Activated CD8-positive, alpha-beta T cell treated with anti-CD3 and anti-CD28 coated beads for 36 hours (primary cell): ENCODE measurements around the gene NCBP2. TPM values are rescaled to one million over a fixed set of nuclear protein-coding genes. Genes with fewer than 3 reads are reported as not detected.

Experiments used
- ATAC-seq: fragments of 200-7000 bp; cut with Tn5 transposase; one replicate; pipeline ENCODE4 v1.10.0; 2021; ENCODE audit warnings: mild to moderate bottlenecking, moderate library complexity
- CTCF ChIA-PET: fragments of 350-600 bp; sonication (Branson Sonifier 250); formaldehyde crosslinking; loops from one replicate; lab custom pipeline; 2021; ENCODE audit warnings: antibody characterized with exemption; lab: Charles Lee
- POLR2A ChIA-PET: fragments of 350-600 bp; sonication (Branson Sonifier 250); formaldehyde crosslinking; loops from one replicate; lab custom pipeline; 2021; ENCODE audit warnings: antibody characterized with exemption; lab: Charles Lee
- DNase-seq: peaks from one replicate; pipeline ENCODE4 v3.0.0-alpha.2; 2020
- H3K27ac Mint-ChIP-seq: one replicate; pipeline ENCODE4 v1.8.0; 2021; ENCODE audit warnings: mild to moderate bottlenecking, mixed read lengths
- H3K27me3 Mint-ChIP-seq: one replicate; pipeline ENCODE4 v1.8.0; 2021; ENCODE audit warnings: mixed read lengths
- H3K36me3 Mint-ChIP-seq: one replicate; pipeline ENCODE4 v1.8.0; 2021; ENCODE audit warnings: low read depth, mixed read lengths
- H3K4me1 Mint-ChIP-seq: one replicate; pipeline ENCODE4 v1.8.0; 2021; ENCODE audit warnings: low read depth, mixed read lengths
- H3K4me3 Mint-ChIP-seq: one replicate; pipeline ENCODE4 v1.8.0; 2021; ENCODE audit warnings: mild to moderate bottlenecking, moderate library complexity, mixed read lengths
- H3K9me3 Mint-ChIP-seq: one replicate; pipeline ENCODE4 v1.8.0; 2021; ENCODE audit warnings: mixed read lengths
- CTCF ChIP-seq: fragments of 200-600 bp; IDR thresholded peaks from one replicate; pipeline ENCODE4 v1.8.0; 2022; ENCODE audit warnings: antibody characterized with exemption, mild to moderate bottlenecking
- intact Hi-C: fragments of 100-400 bp; cut with micrococcal nuclease; formaldehyde crosslinking; loops from one replicate; pipeline ENCODE4 v1.10.0; 2022
- total RNA-seq, 2 experiments: library from RNA; stranded (reverse); gene quantifications; one replicate each; pipeline ENCODE4 v1.2.3, GENCODE V29; 2021

Gene NCBP2
- total RNA-seq, 2 experiments from 2014 or later = 107 to 111 TPM

GRCh38 chr3:196962108-196962929 lies 20.0 kb upstream of the NCBP2 start:
- H3K36me3 Mint-ChIP-seq = no peaks in the 10 kb centered on the region
- H3K4me1 Mint-ChIP-seq = no peaks in the 10 kb centered on the region
- no peaks in the 10 kb centered on the region for H3K9me3 Mint-ChIP-seq
- intact Hi-C loops = no loop called here
- H3K4me3 Mint-ChIP-seq = no peak overlapping the region
- POLR2A ChIA-PET = no interaction called here
- no peak overlapping the region for H3K27ac Mint-ChIP-seq
- H3K27me3 Mint-ChIP-seq = peaks cover 2% of the 10 kb centered on the region
- DNase-seq = no peak
- ATAC-seq = no peak
- TF ChIP-seq CTCF = no peak
- CTCF ChIA-PET = no interaction called here

- Mint-ChIP-seq H3K4me1 (no peaks in the 10 kb centered on the region), H3K36me3 (no peaks in the 10 kb centered on the region), H3K27ac (no peak overlapping the region), H3K4me3 (no peak overlapping the region), H3K9me3 (peaks cover 2% of the 10 kb centered on the region), H3K27me3 (peaks cover 2% of the 10 kb centered on the region)
- CTCF ChIA-PET = interaction anchor here (1.0 to 1.3 kb wide), 2 partner anchors 15 to 75 kb away, joined by 3 read pairs; partner anchors contain the start of gene MELTF
- POLR2A ChIA-PET = interaction anchor here (0.7 to 1.2 kb wide), 2 partner anchors 12 to 337 kb away, joined by 3 to 4 read pairs; partner anchors contain the start of gene NCBP2
- TF ChIP-seq CTCF = no peak
- ATAC-seq = no peak
- no peak for DNase-seq
- intact Hi-C loops = no loop called here
These were observed 12.5 kb upstream of the NCBP2 start for GRCh38 chr3:196954832-196955231.

GRCh38 chr3:196951371-196951770 lies 9.0 kb upstream of the NCBP2 start:
- DNase-seq (no peak), ATAC-seq (no peak)
- peaks cover under 1% of the 10 kb centered on the region for H3K27me3 Mint-ChIP-seq
- no peak overlapping the region for H3K4me3 Mint-ChIP-seq
- intact Hi-C loops = no loop called here
- peaks cover under 1% of the 10 kb centered on the region for H3K9me3 Mint-ChIP-seq
- CTCF ChIA-PET = interaction anchor here (0.8 to 2.3 kb wide), 3 partner anchors 9 to 114 kb away, joined by 3 to 6 read pairs (median 5); partner anchors contain the start of genes NCBP2 and PIGZ
- no peak for TF ChIP-seq CTCF
- POLR2A ChIA-PET = interaction anchor here (0.7 kb wide), 1 partner anchor 15 kb away, joined by 3 read pairs; no protein-coding TSS in a partner anchor
- H3K27ac Mint-ChIP-seq = no peak overlapping the region
- no peaks in the 10 kb centered on the region for H3K4me1 Mint-ChIP-seq
- no peaks in the 10 kb centered on the region for H3K36me3 Mint-ChIP-seq

GRCh38 chr3:196949750-196950149 lies 7.4 kb upstream of the NCBP2 start:
- intact Hi-C loops = loop anchor here (10.0 kb wide), 1 partner anchor 115 kb away; no protein-coding TSS in a partner anchor
- DNase-seq (no peak), ATAC-seq (no peak)
- no peak overlapping the region for H3K4me3 Mint-ChIP-seq
- H3K36me3 Mint-ChIP-seq = no peaks in the 10 kb centered on the region
- ChIA-PET CTCF (interaction anchor here (1.3 kb wide), 1 partner anchor 80 kb away, joined by 3 read pairs; no protein-coding TSS in a partner anchor), POLR2A (no interaction called here)
- no peak overlapping the region for H3K27ac Mint-ChIP-seq
- no peak for TF ChIP-seq CTCF
- H3K4me1 Mint-ChIP-seq = peaks cover 3% of the 10 kb centered on the region
- no peaks in the 10 kb centered on the region for H3K27me3 Mint-ChIP-seq
- no peaks in the 10 kb centered on the region for H3K9me3 Mint-ChIP-seq

GRCh38 chr3:196949285-196949619 lies 6.9 kb upstream of the NCBP2 start:
- ATAC-seq = no peak
- Mint-ChIP-seq H3K4me3 (no peak overlapping the region), H3K36me3 (peaks cover 2% of the 10 kb centered on the region), H3K4me1 (peaks cover 8% of the 10 kb centered on the region), H3K27ac (no peak overlapping the region), H3K27me3 (no peaks in the 10 kb centered on the region), H3K9me3 (no peaks in the 10 kb centered on the region)
- ChIA-PET CTCF (interaction anchor here (1.3 kb wide), 1 partner anchor 81 kb away, joined by 3 read pairs; no protein-coding TSS in a partner anchor), POLR2A (no interaction called here)
- no peak for DNase-seq
- no peak for TF ChIP-seq CTCF
- intact Hi-C loops = loop anchor here (10.0 kb wide), 1 partner anchor 114 kb away; no protein-coding TSS in a partner anchor
